ENCODE measurements around the gene STK10.

STK10 gene

GRCh38 chr5:172089298-172090117 lies 98.5 kb downstream of the STK10 start:
- Histone ChIP-seq H3K36me3 (ENCODE audit: control insufficient read depth, low read length) (peaks cover 5% of the 10 kb centered on the region), H3K4me3 (ENCODE audit: low read length) (no peak overlapping the region), H4K20me1 (ENCODE audit: control insufficient read depth, insufficient read depth, low read depth, low read length) (no peaks in the 10 kb centered on the region), H3K9me3 (ENCODE audit: control insufficient read depth, insufficient read depth, low read length) (no peaks in the 10 kb centered on the region), H3K27me3 (ENCODE audit: control insufficient read depth, low read length) (no peaks in the 10 kb centered on the region), H3K9me2 (replicated peaks; ENCODE audit: control insufficient read depth, low read length) (no peaks in the 10 kb centered on the region), H3F3A (ENCODE audit: control insufficient read depth, insufficient read depth) (no peaks in the 10 kb centered on the region), H3K4me2 (ENCODE audit: low read length) (no peak overlapping the region), H3K27ac (ENCODE audit: low read depth, low read length) (no peak overlapping the region), H3K4me1 (ENCODE audit: control insufficient read depth, low read length) (no peaks in the 10 kb centered on the region), H3K79me2 (ENCODE audit: control insufficient read depth, low read length) (no peaks in the 10 kb centered on the region)
- no peak for TF ChIP-seq CTCF (IDR thresholded peaks at IDR 0.05; ENCODE audit: low read depth, low read length, poor library complexity, severe bottlenecking)
- no peak for TF ChIP-seq EZH2phosphoT487 (IDR thresholded peaks at IDR 0.05; ENCODE audit: borderline replicate concordance, low read length)

GRCh38 chr5:172088801-172089200 lies 99.2 kb downstream of the STK10 start:
- Histone ChIP-seq H3K4me2 (ENCODE audit: low read length) (no peak overlapping the region), H3K4me1 (ENCODE audit: control insufficient read depth, low read length) (no peaks in the 10 kb centered on the region), H3K27ac (ENCODE audit: low read depth, low read length) (no peak overlapping the region), H3K27me3 (ENCODE audit: control insufficient read depth, low read length) (no peaks in the 10 kb centered on the region), H3K79me2 (ENCODE audit: control insufficient read depth, low read length) (no peaks in the 10 kb centered on the region), H3K9me3 (ENCODE audit: control insufficient read depth, insufficient read depth, low read length) (no peaks in the 10 kb centered on the region), H3K4me3 (ENCODE audit: low read length) (no peak overlapping the region), H4K20me1 (ENCODE audit: control insufficient read depth, insufficient read depth, low read depth, low read length) (no peaks in the 10 kb centered on the region), H3K36me3 (ENCODE audit: control insufficient read depth, low read length) (peaks cover 5% of the 10 kb centered on the region), H3K9me2 (replicated peaks; ENCODE audit: control insufficient read depth, low read length) (no peaks in the 10 kb centered on the region), H3F3A (ENCODE audit: control insufficient read depth, insufficient read depth) (no peaks in the 10 kb centered on the region)
- TF ChIP-seq CTCF (IDR thresholded peaks at IDR 0.05; ENCODE audit: low read depth, low read length, poor library complexity, severe bottlenecking): no peak
- TF ChIP-seq EZH2phosphoT487 (IDR thresholded peaks at IDR 0.05; ENCODE audit: borderline replicate concordance, low read length): no peak

- Histone ChIP-seq H3K27ac (ENCODE audit: low read depth, low read length) (no peak overlapping the region), H3K79me2 (ENCODE audit: control insufficient read depth, low read length) (no peaks in the 10 kb centered on the region), H3K4me2 (ENCODE audit: low read length) (no peak overlapping the region), H3K27me3 (ENCODE audit: control insufficient read depth, low read length) (no peaks in the 10 kb centered on the region), H3K36me3 (ENCODE audit: control insufficient read depth, low read length) (no peaks in the 10 kb centered on the region), H3K4me1 (ENCODE audit: control insufficient read depth, low read length) (no peaks in the 10 kb centered on the region), H3K4me3 (ENCODE audit: low read length) (no peak overlapping the region), H3K9me2 (replicated peaks; ENCODE audit: control insufficient read depth, low read length) (no peaks in the 10 kb centered on the region), H4K20me1 (ENCODE audit: control insufficient read depth, insufficient read depth, low read depth, low read length) (no peaks in the 10 kb centered on the region), H3F3A (ENCODE audit: control insufficient read depth, insufficient read depth) (no peaks in the 10 kb centered on the region), H3K9me3 (ENCODE audit: control insufficient read depth, insufficient read depth, low read length) (no peaks in the 10 kb centered on the region)
- TF ChIP-seq CTCF (IDR thresholded peaks at IDR 0.05; ENCODE audit: low read depth, low read length, poor library complexity, severe bottlenecking) (no peak), EZH2phosphoT487 (IDR thresholded peaks at IDR 0.05; ENCODE audit: borderline replicate concordance, low read length) (no peak)
These were observed 101.6 kb downstream of the STK10 start for GRCh38 chr5:172086194-172086975.

Data from DOHH2 (cell line).